GM18498 (cell line): Measurements from ENCODE around the gene TFF1.

ENCODE experiments used
- ATAC-seq: cut with Tn5 transposase; IDR thresholded peaks from one replicate; pipeline ENCODE4 v1.9.1; 2021; ENCODE audit warnings: mild to moderate bottlenecking, moderate library complexity; ENCODE audit not compliant: unreplicated experiment

TFF1 gene

GRCh38 chr21:42346866-42347600, 19.3 kb downstream of the TFF1 start:
- no peak for ATAC-seq

GRCh38 chr21:42346441-42346840, 19.9 kb downstream of the TFF1 start:
- ATAC-seq, result no peak

DNA sequence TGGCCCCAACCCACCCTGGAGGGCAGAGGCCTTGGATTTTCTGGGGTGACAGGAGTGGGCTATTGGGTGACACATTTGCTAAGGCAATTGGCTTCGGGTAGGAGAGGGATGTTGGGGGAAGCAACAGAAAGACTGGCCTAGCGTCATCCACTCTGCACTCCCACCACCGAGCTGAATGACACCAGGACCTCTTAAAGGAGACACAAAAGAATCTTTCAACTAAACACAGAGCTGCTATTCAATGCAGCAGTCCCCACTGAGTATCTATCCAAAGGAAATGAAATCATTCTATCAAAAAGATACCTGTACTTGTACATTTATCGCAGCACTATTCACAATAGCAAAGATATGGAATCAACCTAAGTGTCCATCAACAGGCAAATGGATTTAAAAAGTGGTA, 21.7 kb downstream of the TFF1 start:
- no peak for ATAC-seq

GRCh38 chr21:42343963-42344510, 22.3 kb downstream of the TFF1 start:
- no peak for ATAC-seq

DNA sequence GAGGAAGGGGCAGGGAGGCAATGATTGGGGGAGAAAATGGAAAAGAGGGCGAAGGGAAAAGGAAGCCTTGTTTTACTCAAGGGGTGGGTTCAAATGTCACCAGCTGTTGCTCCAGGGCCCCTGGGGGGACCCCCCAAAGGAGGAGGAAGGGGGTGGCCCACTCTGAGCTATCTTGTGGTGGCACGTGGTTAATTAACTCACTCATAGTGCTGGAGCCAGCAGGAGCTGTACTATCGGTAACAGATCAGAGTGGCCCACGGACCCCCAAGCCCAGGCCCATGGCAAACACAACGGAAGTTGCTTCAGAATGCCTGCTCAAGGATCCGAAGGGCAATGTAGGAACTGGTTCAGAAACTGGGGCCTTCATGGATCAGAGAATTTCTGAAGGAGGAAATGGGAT, 22.8 kb downstream of the TFF1 start:
- no peak for ATAC-seq

DNA sequence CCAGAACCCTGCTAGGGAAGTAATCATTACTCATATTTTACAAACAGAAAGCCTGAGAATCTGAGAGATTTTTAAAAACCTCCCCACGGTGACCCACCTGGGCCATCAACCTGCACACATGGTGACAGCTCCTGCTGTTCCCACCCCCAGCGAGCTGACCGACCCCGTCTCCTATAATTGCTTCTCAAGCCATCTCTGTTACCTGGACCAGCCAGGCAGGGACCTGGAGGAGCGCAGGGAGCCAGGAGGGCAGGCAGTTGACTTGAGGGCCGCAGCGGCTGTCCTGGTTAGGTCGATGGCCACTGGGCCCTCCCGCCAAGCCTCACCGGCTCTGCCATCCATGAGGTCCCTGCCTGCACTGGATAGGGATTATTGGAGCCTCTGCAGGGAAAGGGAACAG, 23.2 kb downstream of the TFF1 start:
- no peak for ATAC-seq

DNA sequence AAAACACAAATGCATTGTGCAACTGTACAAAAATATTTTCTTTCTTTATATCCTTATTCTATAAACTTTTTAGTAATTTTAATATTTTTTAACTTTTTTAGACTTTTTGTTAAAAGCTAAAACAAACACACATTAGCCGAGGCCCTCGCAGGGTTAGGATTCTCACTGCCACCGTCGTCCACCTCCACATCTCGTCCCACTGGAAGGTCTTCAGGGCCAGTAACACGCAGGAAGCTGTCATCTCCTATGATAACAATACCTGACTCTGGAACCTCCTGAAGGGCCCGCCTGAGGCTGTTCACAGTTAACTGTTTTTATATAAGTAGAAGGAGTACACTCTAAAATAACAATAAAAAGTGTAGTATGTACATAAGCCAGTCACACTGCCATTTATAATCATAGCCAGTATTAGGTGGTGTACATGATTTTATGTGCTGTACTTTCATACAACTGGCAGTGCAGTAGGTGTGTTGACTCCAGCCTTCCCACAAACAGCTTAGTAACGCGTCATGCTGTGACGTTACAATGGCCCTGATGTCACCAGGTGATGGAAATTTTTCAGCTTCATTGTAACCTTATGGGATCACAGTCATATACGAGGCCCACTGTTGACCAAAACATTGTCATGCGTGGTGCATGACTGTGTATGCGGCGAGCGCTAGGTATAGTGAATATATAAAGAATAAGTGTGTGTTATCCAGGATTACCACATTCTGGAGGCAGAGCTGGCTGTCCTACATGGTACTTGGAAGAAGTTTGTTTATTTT, 24.4 kb downstream of the TFF1 start:
- ATAC-seq, result no peak

DNA sequence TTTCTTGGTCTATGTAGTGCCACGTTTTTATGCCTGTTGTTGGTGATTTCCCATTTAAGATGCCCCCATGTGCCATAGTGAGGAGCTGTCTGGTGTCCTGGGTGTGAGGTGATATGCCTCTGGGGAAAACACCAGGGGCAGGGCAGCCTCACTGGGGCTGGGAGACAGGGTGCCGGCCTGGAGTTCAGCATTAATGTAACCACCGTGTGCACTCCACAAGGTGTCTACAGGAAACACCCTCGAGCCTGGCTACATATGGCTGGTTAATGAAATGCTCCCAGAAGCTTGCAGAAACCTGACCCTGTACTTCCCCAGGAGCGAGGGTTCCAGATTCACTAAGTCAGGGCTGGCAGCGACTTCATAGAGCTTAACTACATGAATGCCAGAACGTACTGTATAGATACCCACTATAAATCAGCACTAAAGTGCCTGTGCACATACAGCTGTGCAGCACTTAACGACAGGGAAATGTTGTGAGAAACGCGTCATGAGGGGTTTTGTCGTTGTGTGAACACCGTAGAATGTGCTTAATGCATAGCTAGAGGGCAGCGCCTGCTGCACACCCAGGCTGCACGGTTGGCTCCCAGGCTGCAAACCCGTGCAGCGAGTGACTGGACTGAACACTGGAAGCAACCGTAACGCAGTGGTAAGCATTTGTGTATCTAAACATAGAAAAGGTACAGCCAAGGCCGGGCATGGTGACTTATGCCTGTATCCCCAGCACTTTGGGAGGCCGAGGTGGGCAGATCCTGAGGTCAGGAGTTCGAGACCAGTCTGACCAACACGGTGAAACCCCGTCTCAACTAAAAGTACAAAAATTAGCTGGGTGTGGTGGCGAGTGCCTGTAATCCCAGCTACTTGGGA, 25.9 kb downstream of the TFF1 start:
- ATAC-seq, result no peak

DNA sequence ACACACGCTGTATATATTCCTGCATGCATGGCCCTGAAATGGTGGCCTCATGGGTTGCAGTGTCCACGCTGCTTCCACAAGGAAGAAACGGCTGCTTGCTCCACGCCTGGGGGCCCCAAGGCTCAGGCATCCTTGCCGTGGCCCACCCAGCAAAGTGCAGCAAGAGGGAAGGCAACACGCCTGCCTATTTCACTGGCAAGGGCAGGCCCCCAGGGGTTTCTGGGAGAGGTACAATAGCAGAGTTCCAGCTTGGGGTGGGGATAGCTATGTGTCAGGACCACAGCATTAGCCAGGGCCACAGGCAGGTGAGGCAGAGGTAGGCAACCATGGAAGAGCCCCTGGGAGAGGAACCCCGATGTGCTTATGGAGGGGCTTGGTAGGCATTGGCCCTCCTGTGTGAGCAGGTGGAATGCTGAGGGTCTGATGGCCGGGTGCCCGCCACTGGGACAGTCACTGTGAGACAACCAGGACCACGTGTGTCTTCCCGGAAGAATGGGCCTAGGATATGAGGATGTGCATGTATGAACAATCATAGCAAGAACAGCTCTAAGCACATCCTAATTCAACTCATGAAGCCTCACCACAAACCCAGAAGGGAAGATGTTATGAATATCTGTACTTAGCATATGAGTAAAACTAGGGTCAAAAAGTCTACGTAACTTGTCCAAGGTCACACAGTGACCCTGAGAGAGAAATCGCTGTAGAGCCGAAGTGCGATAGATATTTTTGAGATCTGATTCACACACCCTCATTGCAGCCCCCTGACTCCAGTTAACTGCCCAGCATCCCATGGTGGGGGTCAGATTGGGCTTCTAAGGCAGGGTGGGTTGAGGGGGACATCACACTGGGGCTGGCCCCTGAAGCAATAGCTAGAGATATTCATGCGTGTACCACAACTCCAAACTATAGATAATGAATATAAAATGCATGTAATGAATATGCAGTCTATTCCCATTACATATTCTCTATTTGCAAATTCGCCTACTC, 27.3 kb downstream of the TFF1 start:
- ATAC-seq, result no peak

DNA sequence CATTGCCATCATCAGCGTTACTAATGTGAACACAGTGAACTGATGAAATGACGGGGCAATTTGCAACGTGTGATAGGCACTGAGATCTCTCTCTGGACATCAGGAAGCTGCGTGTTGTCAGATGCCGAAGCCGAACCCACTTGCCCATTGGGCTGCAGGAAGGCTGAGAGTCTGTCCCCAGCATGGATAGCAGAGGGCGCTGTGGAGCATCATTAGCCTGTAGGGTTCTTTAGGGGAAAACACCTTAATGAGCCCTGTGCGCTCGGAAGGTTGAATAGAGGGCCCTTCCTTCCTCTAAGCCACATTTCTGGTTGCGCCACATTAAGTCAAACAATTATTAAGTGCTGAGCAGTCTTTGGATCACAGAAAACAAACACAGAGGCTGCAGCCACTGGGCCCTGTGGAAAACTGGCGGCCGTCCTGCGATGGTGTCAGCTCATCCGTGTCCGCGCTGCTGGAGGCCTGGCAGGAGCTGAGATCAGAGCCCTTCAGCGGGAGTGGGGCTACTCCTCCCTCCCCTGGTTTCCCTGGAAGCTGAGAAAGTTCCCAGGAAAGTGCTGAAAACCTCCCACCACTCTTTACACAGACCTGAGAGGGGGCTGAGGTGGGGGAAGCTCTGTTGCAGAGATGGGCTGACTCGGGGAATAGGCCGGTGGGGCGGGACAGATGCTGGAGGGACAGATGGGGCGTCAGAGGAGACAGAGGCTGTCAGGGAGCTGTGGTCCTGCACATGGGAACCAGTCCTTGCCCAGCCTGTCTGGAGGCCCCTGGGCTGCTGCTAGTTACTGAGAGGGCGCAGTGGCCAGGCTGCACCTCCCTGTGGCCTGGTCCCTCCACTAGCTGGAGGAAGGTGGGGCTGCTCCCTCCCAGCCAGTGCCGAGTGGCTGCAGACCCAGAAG, 28.3 kb downstream of the TFF1 start:
- no peak for ATAC-seq

GRCh38 chr21:42337276-42337675, 29.1 kb downstream of the TFF1 start:
- ATAC-seq, result no peak

DNA sequence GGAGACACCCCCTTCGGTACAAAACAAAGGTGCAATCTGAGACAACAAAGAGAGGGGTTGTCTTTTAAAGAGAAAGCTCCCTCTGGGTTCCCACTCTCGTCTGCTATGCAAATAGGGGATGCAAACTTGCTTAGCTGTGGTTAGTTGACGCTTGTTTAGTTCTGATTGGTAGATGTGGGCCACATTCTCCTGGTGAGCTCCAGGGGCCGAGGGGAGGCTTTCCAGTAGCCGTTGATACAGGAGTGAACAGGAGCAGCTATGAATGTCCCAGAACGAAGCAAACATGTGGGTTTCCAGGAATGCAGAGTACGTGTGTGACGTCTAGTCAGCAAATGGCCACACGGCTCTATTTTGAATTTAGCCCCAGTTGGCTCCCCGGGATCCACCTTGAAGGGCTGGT, 30.3 kb downstream of the TFF1 start:
- ATAC-seq, result no peak

GRCh38 chr21:42332557-42333317, 33.6 kb downstream of the TFF1 start:
- ATAC-seq, result no peak

DNA sequence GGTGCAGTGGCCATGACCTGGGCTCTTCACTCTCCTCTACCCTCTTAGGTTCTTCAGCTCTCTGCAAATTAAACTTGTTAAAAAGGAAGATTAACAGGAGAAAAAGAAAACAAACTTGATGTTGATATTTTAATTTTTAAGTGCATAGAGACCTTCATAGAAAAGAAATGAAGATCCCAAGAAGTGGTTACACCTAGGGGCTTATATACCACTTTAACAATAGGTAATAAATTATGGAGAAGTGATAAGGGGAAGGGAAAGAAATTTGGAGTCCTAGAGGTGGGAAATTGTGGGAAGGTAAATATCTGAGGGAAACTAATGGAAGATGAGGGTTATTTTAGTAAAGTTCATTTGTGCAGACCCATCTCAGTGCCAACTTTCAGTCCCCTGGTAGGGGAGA, 34.7 kb downstream of the TFF1 start:
- no peak for ATAC-seq

GRCh38 chr21:42330380-42331371, 35.7 kb downstream of the TFF1 start:
- ATAC-seq, result no peak

DNA sequence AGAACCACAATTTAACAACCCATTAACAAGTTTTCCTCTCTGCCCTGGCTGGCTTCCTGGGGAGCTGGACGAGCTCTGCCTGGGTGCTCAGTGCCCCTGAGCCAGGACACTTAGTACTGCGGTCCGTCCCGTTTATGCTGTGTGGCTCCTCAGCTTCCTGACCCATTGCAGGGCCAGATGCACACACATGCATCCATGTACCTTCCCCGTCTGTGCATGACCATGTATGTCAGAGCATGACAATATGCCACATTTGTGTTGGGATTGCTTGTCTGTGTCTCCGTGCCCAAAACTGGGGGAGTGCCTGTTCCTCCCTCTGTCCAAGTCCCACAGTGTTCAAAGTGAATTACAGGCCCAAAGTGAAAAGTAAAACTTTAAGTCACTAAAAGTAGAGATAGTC, 41.4 kb downstream of the TFF1 start:
- no peak for ATAC-seq

- no peak for ATAC-seq
These were observed 44.5 kb downstream of the TFF1 start for GRCh38 chr21:42321845-42322244.
